Ovary (tissue), 9 donors: ENCODE data around the gene PFKFB4. TPM values are rescaled to one million over a fixed set of nuclear protein-coding genes. Genes with fewer than 3 reads are reported as not detected.
"Not testable (repeated sequence)": the region's sequence is repeated elsewhere in the genome, so short reads cannot be mapped to it uniquely, and the experiment has no call there.

Experiments
- DNase-seq, 5 donors: peaks; one replicate each; pipeline ENCODE4 v3.0.0-alpha.2; 2019 to 2020
- H3K27ac ChIP-seq, 2 donors: fragments of 200-600 bp; one replicate each; pipeline versions ENCODE4 v1.5.1 to v1.8.0; 2019 to 2022
- H3K27me3 ChIP-seq: fragments of 200-600 bp; one replicate; pipeline ENCODE4 v1.8.0; 2022
- H3K36me3 ChIP-seq: fragments of 200-600 bp; sonication (generic); one replicate; pipeline ENCODE4 v1.5.1; 2019
- H3K4me1 ChIP-seq: one replicate; pipeline ENCODE4 v1.8.1; 2013; ENCODE audit warnings: mild to moderate bottlenecking, moderate library complexity; ENCODE audit not compliant: insufficient read depth
- H3K4me3 ChIP-seq: fragments of 200-600 bp; sonication (generic); one replicate; pipeline ENCODE4 v1.5.1; 2017
- H3K9me3 ChIP-seq, 2 donors: fragments of 200-600 bp in 1 of 2; sonication (generic) in 1 of 2; one replicate each; pipeline versions ENCODE4 v1.5.1 to v1.8.1; 2013 to 2019; ENCODE audit warnings: mild to moderate bottlenecking in 1 of 2, moderate library complexity in 1 of 2
- EP300 ChIP-seq: sonication (generic); formaldehyde crosslinking; IDR thresholded peaks from one replicate; pipeline ENCODE4 v1.6.1; 2017; ENCODE audit warnings: antibody characterized with exemption
- POLR2A ChIP-seq: fragments of 450-650 bp; IDR thresholded peaks from one replicate; pipeline ENCODE4 v1.6.1; 2017; ENCODE audit warnings: antibody characterized with exemption, mild to moderate bottlenecking, moderate library complexity
- WGBS, 3 donors: extraction: QIAGEN DNeasy Blood & Tissue Kit in 1 of 3; methylation state at CpG; one replicate each; pipeline versions ENCODE4 v1.1.5 to v1.1.7; 2013 to 2017; 5-methylcytosine and 5-hydroxymethylcytosine counted together
- intact Hi-C, 4 donors: fragments of 100-400 bp; cut with DNase I; formaldehyde crosslinking; loops; one replicate each; pipeline versions ENCODE4 v1.11.0 to v1.15.1; 2022 to 2023
- polyA plus RNA-seq, 2 donors: library from polyadenylated mRNA; stranded (reverse); fragments of 200-250 nt in 1 of 2; fragments of 350-450 nt in 1 of 2; fragmentation: Illumina TruSeq in 1 of 2; extraction: RNeasy Lipid Tissue Mini Kit (QIAGEN cat#74804) in 1 of 2; gene quantifications; one replicate each; pipeline ENCODE4 v1.2.3, GENCODE V29; 2013 to 2014
- total RNA-seq, 7 donors: library from RNA; depleted of rRNA in 2 of 7; stranded (reverse); fragments of >200 nt in 2 of 7; fragmentation: NEBNext Ultra II Directional in 3 of 7; extraction: Animal tissue kit (Norgen Biotek cat#: 25700) in 3 of 7; gene quantifications; one replicate each; pipeline versions ENCODE4 v1.1.0 to v1.2.4, GENCODE V29; 2016 to 2023
- TF ChIP-seq, protein P1 (sequence below), 3 donors: fragments of 450-650 bp in 2 of 3; fragments of 200-600 bp in 1 of 3; IDR thresholded peaks; one replicate each; pipeline versions ENCODE4 v1.5.1 to v1.8.0; 2016 to 2022; ENCODE audit warnings: antibody characterized with exemption in 3 of 3, mild to moderate bottlenecking in 1 of 3
- donor health status: DM: no; HTN: no; CAD: no; lungs with moderate emphysema.
- donor health status: DM: no; HTN: no; CAD: no.
- donor health status: Bipolar disorder and iron deficiency.
- donor health status: DM: yes; HTN: yes; CAD: no.
- donor health status: DM: no; HTN: no; CAD: no.
- donor health status: DM: yes; HTN: yes; CAD: no.

PFKFB4 gene
- total and polyA plus RNA-seq, 9 donors = 2.3 to 8.0 (median 5.6) TPM

DNA sequence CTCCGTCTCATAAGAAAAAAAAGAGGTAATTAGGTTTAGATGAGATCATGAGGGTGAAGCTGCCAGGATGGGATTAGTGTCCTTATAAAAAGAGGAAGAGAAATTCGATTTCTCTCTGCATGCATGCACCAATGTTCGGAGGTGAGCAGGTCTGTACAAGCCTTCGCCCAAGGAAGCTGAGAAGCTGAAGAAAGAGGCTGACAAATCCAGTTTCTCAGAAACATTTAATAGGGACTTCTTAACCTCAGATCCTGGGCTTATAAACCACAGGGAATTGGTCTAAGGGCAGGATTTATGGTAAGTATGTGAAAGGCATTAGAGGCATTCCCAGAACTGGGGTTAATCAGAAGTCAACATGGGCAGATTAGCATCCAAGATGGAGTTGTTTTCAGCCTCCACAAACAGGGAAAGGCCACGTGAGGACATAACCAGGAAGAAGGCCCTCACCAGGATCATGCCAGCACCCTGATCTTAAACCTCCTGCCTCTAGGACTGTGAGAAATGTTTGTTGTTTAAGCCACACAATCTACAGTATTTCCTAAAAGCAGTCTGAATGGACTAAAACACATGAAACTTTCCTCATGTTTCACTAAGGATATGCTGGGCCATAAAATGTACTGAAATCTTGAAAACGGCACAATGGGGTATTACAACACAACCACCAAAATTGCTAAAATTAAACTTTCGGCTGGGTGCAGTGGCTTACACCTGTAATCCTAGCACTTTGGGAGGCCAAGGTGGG is 64.0 kb downstream of the PFKFB4 start:
- no peak for DNase-seq
- Histone ChIP-seq H3K36me3 (no peaks in the 10 kb centered on the region), H3K4me1 (no peaks in the 10 kb centered on the region), H3K27me3 (no peaks in the 10 kb centered on the region), H3K9me3 (no peaks in the 10 kb centered on the region), H3K4me3 (no peak overlapping the region), H3K27ac (no peak overlapping the region)
- WGBS, 3 donors = 86 to 89% (median 88%) methylated on average over 7 of the region's 7 CpGs
- intact Hi-C loops = no loop called here
- TF ChIP-seq POLR2A (no peak), EP300 (no peak)
- TF ChIP-seq, protein P1, sequence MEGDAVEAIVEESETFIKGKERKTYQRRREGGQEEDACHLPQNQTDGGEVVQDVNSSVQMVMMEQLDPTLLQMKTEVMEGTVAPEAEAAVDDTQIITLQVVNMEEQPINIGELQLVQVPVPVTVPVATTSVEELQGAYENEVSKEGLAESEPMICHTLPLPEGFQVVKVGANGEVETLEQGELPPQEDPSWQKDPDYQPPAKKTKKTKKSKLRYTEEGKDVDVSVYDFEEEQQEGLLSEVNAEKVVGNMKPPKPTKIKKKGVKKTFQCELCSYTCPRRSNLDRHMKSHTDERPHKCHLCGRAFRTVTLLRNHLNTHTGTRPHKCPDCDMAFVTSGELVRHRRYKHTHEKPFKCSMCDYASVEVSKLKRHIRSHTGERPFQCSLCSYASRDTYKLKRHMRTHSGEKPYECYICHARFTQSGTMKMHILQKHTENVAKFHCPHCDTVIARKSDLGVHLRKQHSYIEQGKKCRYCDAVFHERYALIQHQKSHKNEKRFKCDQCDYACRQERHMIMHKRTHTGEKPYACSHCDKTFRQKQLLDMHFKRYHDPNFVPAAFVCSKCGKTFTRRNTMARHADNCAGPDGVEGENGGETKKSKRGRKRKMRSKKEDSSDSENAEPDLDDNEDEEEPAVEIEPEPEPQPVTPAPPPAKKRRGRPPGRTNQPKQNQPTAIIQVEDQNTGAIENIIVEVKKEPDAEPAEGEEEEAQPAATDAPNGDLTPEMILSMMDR (IDR thresholded peaks at IDR 0.05) = no peak

DNA sequence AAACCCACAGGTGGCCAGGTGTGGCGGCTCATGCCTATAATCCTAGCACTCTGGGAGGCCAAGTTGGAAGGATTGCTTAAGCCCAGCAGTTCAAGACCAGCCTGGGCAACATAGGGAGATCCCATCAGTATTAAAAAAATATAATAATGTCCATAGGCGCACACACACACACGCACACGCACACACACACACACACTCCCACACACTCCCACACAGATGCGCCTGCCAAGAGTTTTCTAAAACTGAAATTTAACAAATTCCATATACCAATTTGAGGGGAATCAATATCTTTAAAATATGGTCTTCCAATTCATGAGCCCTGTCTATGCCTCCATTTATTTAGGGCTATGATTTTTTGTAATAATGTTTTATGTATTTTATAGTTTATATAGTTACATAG is 69.7 kb downstream of the PFKFB4 start:
- WGBS, 3 donors = 73 to 78% (median 75%) methylated on average over 5 of the region's 5 CpGs
- no peak for TF ChIP-seq POLR2A
- TF ChIP-seq, protein P1 (IDR thresholded peaks at IDR 0.05) = no peak
- intact Hi-C loops = no loop called here
- Histone ChIP-seq H3K4me3 (no peak overlapping the region), H3K9me3 (no peaks in the 10 kb centered on the region), H3K36me3 (no peaks in the 10 kb centered on the region), H3K27ac (no peak overlapping the region), H3K27me3 (no peaks in the 10 kb centered on the region), H3K4me1 (no peaks in the 10 kb centered on the region)
- no peak for DNase-seq

DNA sequence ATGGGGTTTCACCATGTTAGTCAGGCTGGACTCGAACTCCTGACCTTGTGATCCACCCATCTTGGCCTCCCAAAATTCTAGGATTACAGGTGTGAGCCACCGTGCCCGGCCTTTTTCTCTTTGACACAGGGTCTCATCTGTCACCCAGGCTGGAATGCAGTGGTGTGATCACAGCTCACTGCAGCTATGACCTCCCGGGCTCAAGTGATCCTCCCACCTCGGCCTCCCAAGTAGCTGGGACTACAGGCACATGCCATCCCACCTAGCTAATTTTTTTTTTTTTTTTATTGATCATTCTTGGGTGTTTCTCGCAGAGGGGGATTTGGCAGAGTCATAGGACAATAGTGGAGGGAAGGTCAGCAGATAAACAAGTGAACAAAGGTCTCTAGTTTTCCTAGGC is 73.8 kb downstream of the PFKFB4 start:
- WGBS, 3 donors = 91 to 93% (median 92%) methylated on average over 6 of the region's 6 CpGs
- H3K4me1 ChIP-seq, DNase-seq, H3K27ac ChIP-seq, H3K9me3 ChIP-seq, H3K36me3 ChIP-seq, H3K4me3 ChIP-seq, intact Hi-C loops, H3K27me3 ChIP-seq: not testable (repeated sequence)

DNA sequence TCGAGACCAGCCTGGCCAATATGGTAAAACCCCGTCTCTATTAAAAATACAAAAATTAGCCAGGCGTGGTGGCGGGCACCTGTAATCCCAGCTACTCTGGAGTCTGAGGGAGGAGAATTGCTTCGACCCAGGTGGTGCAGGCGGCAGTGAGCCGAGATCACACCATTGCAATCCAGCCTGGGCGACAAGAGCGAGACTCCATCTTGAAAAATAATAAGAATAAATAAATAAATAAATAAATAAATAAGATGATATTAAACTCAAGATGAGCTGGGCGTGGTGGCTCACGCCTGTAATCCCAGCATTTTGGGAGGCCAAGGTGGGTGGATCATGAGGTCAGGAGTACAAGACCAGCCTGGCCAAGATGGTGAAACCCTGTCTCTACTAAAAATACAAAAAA is 75.7 kb downstream of the PFKFB4 start:
- 96 to 97% (median 97%) methylated on average over 11 of the region's 11 CpGs for WGBS, 3 donors
- H3K4me1 ChIP-seq, H3K36me3 ChIP-seq, intact Hi-C loops, H3K27me3 ChIP-seq, H3K9me3 ChIP-seq, H3K4me3 ChIP-seq, H3K27ac ChIP-seq, DNase-seq: not testable (repeated sequence)

DNA sequence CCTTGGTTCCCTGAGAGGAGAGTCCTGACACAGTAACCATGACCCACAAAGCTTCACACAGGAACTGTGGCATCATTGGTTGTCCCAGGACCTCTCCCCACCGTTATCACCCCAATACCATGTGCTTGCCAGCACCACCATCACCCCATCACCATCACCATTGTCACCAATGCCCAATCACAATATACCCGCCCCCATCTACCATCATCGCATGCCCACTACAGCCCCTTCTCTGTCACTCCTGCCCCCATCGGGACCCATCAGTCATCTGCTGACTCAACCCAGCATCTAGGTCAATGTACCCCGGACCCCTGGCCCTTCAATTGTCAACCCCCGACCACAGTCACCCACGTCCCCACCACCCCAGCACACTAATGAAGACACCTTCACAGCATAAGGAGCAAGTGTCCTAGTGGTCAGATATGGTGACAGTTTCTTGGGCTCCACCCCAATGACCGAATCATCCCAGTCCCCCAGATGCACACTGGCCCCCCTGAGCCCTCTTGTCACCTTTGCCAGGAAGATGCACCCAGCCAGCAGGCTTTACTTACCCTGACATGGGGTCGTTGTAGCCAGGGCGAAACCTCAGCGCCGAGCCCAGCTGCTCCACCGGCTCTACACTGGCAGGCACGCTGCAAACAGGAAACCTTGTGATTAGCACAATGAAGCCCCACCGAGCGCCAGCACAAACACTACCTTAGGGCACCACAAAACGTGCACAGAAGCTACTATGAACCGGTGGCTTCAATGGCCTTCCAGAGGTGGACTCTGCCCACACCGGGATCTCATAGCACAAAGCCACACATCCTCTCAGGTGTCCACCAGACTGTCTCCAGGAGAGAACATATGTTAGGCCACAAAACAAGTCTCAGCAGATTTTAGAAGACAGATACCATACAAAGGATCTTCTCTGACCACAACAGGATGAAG is 77.7 kb downstream of the PFKFB4 start:
- Histone ChIP-seq H3K27me3 (no peaks in the 10 kb centered on the region), H3K4me3 (no peak overlapping the region), H3K9me3 (no peaks in the 10 kb centered on the region), H3K27ac (no peak overlapping the region), H3K36me3 (no peaks in the 10 kb centered on the region), H3K4me1 (no peaks in the 10 kb centered on the region)
- TF ChIP-seq POLR2A = no peak
- TF ChIP-seq, protein P1 (IDR thresholded peaks at IDR 0.05) = no peak
- no peak for TF ChIP-seq EP300
- DNase-seq = no peak
- intact Hi-C loops = no loop called here
- 81 to 92% (median 85%) methylated on average over 19 of the region's 19 CpGs for whole genome bisulfite sequencing, 3 donors
